ENCODE measurements around the gene PIK3AP1. TPM values are rescaled to one million over a fixed set of nuclear protein-coding genes. Genes with fewer than 3 reads are reported as not detected.

PIK3AP1 gene
- total RNA-seq, 1 experiment from 2014 or later: 3.7 TPM

DNA sequence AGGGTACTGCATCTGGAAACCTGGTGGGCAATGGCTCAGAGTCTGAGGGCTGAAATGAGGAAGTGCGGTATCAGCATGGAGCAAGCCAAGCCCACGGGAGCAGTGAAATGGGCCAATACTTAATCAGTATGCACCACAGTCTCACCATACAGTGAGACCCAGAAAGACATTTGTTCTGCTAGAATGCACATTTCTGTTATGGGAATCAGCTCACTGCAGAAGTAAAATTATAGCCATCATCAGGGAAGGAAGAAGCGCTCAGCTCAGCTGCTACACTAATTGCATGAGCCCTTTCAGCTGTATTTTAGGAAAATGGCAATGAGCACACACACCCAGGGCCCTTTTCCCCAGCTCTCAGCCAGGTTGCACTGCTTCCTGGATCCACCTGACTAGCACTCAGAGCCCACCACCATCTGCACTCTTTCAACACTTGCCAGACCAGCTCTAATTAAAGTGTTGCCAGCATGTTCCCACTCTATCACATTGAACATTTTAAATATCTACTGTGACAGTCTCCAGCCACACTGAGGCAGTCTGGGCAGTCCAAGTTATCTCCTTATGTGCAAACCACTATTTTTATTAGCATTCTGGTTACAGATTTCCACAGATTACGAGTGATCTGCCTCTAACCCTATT is 44.2 kb upstream of the PIK3AP1 start:
- no peak overlapping the region for H3K4me2 ChIP-seq (ENCODE audit: low read length)
- H2AFZ ChIP-seq (ENCODE audit: low read length): no peak overlapping the region
- H3K4me3 ChIP-seq (ENCODE audit: low read length): no peak overlapping the region
- H3K9ac ChIP-seq (ENCODE audit: low read length): no peak overlapping the region
- no TSS peak for BruUV-seq (replicated peaks)
- no peak overlapping the region for H3K27ac ChIP-seq (ENCODE audit: low read length)
- no peaks in the 10 kb centered on the region for H3K4me1 ChIP-seq (ENCODE audit: insufficient read depth, low read length)
- TF ChIP-seq, protein P1, sequence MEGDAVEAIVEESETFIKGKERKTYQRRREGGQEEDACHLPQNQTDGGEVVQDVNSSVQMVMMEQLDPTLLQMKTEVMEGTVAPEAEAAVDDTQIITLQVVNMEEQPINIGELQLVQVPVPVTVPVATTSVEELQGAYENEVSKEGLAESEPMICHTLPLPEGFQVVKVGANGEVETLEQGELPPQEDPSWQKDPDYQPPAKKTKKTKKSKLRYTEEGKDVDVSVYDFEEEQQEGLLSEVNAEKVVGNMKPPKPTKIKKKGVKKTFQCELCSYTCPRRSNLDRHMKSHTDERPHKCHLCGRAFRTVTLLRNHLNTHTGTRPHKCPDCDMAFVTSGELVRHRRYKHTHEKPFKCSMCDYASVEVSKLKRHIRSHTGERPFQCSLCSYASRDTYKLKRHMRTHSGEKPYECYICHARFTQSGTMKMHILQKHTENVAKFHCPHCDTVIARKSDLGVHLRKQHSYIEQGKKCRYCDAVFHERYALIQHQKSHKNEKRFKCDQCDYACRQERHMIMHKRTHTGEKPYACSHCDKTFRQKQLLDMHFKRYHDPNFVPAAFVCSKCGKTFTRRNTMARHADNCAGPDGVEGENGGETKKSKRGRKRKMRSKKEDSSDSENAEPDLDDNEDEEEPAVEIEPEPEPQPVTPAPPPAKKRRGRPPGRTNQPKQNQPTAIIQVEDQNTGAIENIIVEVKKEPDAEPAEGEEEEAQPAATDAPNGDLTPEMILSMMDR (conservative IDR thresholded peaks at IDR 0.05; ENCODE audit: low read depth, low read length): no peak
- no peak for TF ChIP-seq EZH2 (IDR thresholded peaks at IDR 0.05; ENCODE audit: low read length, unreplicated experiment)
- TF ChIP-seq EZH2phosphoT487 (IDR thresholded peaks at IDR 0.05; ENCODE audit: borderline replicate concordance, low read length): no peak
- no peaks in the 10 kb centered on the region; the same call in 1 of the 2 replicates for H3K36me3 ChIP-seq (ENCODE audit: low read depth, low read length)
- no peaks in the 10 kb centered on the region for H4K20me1 ChIP-seq (ENCODE audit: low read length)
- intact Hi-C loops (cut with micrococcal nuclease): loop anchor here (1.0 to 10.0 kb wide), 2 partner anchors 66 to 260 kb away; no protein-coding TSS in a partner anchor
- DNase-seq (no peak), ATAC-seq (no peak)
- ChIA-PET CTCF (no interaction called here), POLR2A (ENCODE audit: unreplicated experiment) (no interaction called here)
- no peaks in the 10 kb centered on the region for H3K9me3 ChIP-seq (ENCODE audit: low read length)
- H3K79me2 ChIP-seq (ENCODE audit: low read length): no peaks in the 10 kb centered on the region
- H3F3A ChIP-seq (ENCODE audit: low read length, unreplicated experiment): no peaks in the 10 kb centered on the region
- no peaks in the 10 kb centered on the region for H3K27me3 ChIP-seq (ENCODE audit: low read length)
- no peaks in the 10 kb centered on the region for H3K9me2 ChIP-seq (replicated peaks; ENCODE audit: low read length)

DNA sequence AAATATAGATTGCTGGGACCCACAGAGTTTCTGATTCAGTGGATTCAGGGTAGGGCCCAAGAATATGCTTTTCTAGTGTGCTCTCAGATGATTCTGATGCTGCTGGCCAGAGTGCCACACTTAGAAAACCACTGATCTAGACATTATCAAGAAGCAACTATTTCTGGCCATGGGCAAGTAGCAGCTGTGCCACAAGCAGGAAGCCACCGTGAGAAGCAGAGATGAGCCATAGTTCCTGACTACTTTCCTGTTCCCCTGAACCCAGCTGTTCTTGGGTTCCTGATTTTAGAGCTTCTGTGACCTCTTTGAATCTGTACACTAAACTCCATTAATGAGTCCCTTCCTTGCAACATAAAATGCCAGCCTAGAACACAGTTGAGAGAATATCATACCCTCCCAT is 38.1 kb upstream of the PIK3AP1 start:
- H3K4me2 ChIP-seq (ENCODE audit: low read length): no peak overlapping the region
- no peak overlapping the region for H3K27ac ChIP-seq (ENCODE audit: low read length)
- no peak overlapping the region for H2AFZ ChIP-seq (ENCODE audit: low read length)
- no peaks in the 10 kb centered on the region for H3K36me3 ChIP-seq (ENCODE audit: low read depth, low read length)
- no peaks in the 10 kb centered on the region for H3F3A ChIP-seq (ENCODE audit: low read length, unreplicated experiment)
- H3K9me2 ChIP-seq (replicated peaks; ENCODE audit: low read length): no peaks in the 10 kb centered on the region
- CTCF ChIA-PET: no interaction called here
- H3K79me2 ChIP-seq (ENCODE audit: low read length): no peaks in the 10 kb centered on the region
- TF ChIP-seq EZH2phosphoT487 (IDR thresholded peaks at IDR 0.05; ENCODE audit: borderline replicate concordance, low read length) (no peak), EZH2 (IDR thresholded peaks at IDR 0.05; ENCODE audit: low read length, unreplicated experiment) (no peak)
- TF ChIP-seq, protein P1 (conservative IDR thresholded peaks at IDR 0.05; ENCODE audit: low read depth, low read length): no peak
- H3K4me3 ChIP-seq (ENCODE audit: low read length): no peak overlapping the region
- intact Hi-C loops (cut with micrococcal nuclease): no loop called here
- BruUV-seq (replicated peaks): no TSS peak
- H3K9ac ChIP-seq (ENCODE audit: low read length): no peak overlapping the region
- H3K4me1 ChIP-seq (ENCODE audit: insufficient read depth, low read length): no peaks in the 10 kb centered on the region
- H3K9me3 ChIP-seq (ENCODE audit: low read length): no peaks in the 10 kb centered on the region
- POLR2A ChIA-PET (ENCODE audit: unreplicated experiment): no interaction called here
- no peaks in the 10 kb centered on the region for H4K20me1 ChIP-seq (ENCODE audit: low read length)
- no peak for ATAC-seq
- no peaks in the 10 kb centered on the region for H3K27me3 ChIP-seq (ENCODE audit: low read length)
- no peak for DNase-seq

DNA sequence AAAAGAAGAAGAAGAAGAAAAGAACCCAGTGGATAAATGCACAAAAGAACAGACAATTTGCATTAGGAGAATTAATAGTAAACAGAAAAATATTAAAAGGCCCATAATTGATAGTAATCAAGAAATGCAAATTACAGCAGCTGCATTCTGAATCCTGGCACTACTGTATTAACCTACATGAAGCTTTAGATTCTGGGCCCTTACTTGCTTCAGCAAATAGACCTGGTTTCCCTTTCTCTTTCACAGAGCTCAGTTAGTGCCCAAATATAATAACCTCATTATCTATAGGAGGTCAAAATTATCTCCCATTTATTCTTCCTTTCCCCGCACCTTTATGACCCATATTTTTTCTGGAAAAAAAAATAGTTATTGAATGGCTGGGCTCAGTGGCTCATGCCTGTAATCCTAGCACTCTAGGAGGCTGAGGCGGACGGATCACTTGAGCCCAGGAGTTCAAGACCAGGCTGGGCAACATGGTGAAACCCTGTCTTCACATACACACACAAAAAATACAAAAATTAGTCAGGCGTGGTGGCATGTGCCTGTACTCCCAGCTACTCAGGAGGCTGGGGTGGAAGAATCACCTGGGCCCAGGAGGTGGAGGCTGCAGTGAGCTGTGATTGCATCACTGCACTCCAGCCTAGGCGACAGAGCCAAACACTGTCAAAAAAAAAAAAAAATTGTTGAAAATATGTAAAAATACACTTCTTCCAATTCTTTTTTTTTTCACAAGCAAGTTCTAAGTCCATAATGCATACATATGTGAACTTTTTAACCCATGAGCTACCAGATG is 36.0 kb upstream of the PIK3AP1 start:
- CTCF ChIA-PET: no interaction called here
- no peak overlapping the region for H3K4me2 ChIP-seq (ENCODE audit: low read length)
- intact Hi-C loops (cut with micrococcal nuclease): no loop called here
- no peak overlapping the region for H2AFZ ChIP-seq (ENCODE audit: low read length)
- no peak overlapping the region for H3K4me3 ChIP-seq (ENCODE audit: low read length)
- no peaks in the 10 kb centered on the region for H3K9me3 ChIP-seq (ENCODE audit: low read length)
- no peak overlapping the region for H3K9ac ChIP-seq (ENCODE audit: low read length)
- ATAC-seq: no peak
- H3K4me1 ChIP-seq (ENCODE audit: insufficient read depth, low read length): no peaks in the 10 kb centered on the region
- no peaks in the 10 kb centered on the region for H3K9me2 ChIP-seq (replicated peaks; ENCODE audit: low read length)
- H3F3A ChIP-seq (ENCODE audit: low read length, unreplicated experiment): no peaks in the 10 kb centered on the region
- BruUV-seq (replicated peaks): no TSS peak
- no peaks in the 10 kb centered on the region for H3K36me3 ChIP-seq (ENCODE audit: low read depth, low read length)
- POLR2A ChIA-PET (ENCODE audit: unreplicated experiment): no interaction called here
- TF ChIP-seq, protein P1 (conservative IDR thresholded peaks at IDR 0.05; ENCODE audit: low read depth, low read length): no peak
- no peak for TF ChIP-seq EZH2phosphoT487 (IDR thresholded peaks at IDR 0.05; ENCODE audit: borderline replicate concordance, low read length)
- no peak for TF ChIP-seq EZH2 (IDR thresholded peaks at IDR 0.05; ENCODE audit: low read length, unreplicated experiment)
- H3K79me2 ChIP-seq (ENCODE audit: low read length): no peaks in the 10 kb centered on the region
- no peaks in the 10 kb centered on the region for H4K20me1 ChIP-seq (ENCODE audit: low read length)
- H3K27ac ChIP-seq (ENCODE audit: low read length): no peak overlapping the region
- DNase-seq: no peak
- H3K27me3 ChIP-seq (ENCODE audit: low read length): no peaks in the 10 kb centered on the region

Measured in PC-3 (cell line).